ENCODE measurements around the gene ZCCHC24. TPM values are rescaled to one million over a fixed set of nuclear protein-coding genes. Genes with fewer than 3 reads are reported as not detected.

ZCCHC24 gene
- total and polyA plus RNA-seq, 2 donors (not counting 3 experiments of a cell fraction or from before 2014, with no cell fraction given), result 5.2 to 8.4 TPM

GRCh38 chr10:79449181-79450146, 4.0 kb upstream of the ZCCHC24 start:
- peaks cover 11% of the 10 kb centered on the region for H3K4me1 ChIP-seq (ENCODE audit: control insufficient read depth, extremely low read depth, insufficient read depth, low read length)
- H3K9ac ChIP-seq (replicated peaks; ENCODE audit: extremely low read depth, insufficient read depth, low read length), result no peak overlapping the region
- ChIA-PET CTCF (interaction anchor here (0.7 to 1.5 kb wide), 2 partner anchors 18 to 75 kb away, joined by 3 to 8 read pairs; no protein-coding TSS in a partner anchor), POLR2A (no interaction called here)
- dilution Hi-C loops (cut with MboI; ENCODE audit: extremely low pct_ligation_motif_present, low sequenced_read_pairs), result no loop called here
- no peak overlapping the region for H3K4me2 ChIP-seq (ENCODE audit: insufficient read depth, low read length)
- BruUV-seq (replicated peaks), result no TSS peak
- no peaks in the 10 kb centered on the region for H3K9me1 ChIP-seq (replicated peaks; ENCODE audit: control insufficient read depth, extremely low read depth, insufficient read depth, low read length)
- H3K27ac ChIP-seq (ENCODE audit: insufficient read depth, low read depth, low read length), result no peak overlapping the region
- no peaks in the 10 kb centered on the region for H3K9me3 ChIP-seq (replicated peaks; ENCODE audit: control insufficient read depth, insufficient read depth, low read length)
- no peak overlapping the region for H2AFZ ChIP-seq (ENCODE audit: low read depth, low read length)
- H3K4me3 ChIP-seq (replicated peaks in 1 of 3; ENCODE audit: insufficient read depth in 1 of 3, low read depth in 1 of 3, low read length in 3 of 3), result no peak overlapping the region
- H3K27me3 ChIP-seq (ENCODE audit: control insufficient read depth in 2 of 2, insufficient read depth in 2 of 2, low read length in 2 of 2), result peaks cover 7 to 12% of the 10 kb centered on the region in 2 experiments
- TF ChIP-seq, protein P1, sequence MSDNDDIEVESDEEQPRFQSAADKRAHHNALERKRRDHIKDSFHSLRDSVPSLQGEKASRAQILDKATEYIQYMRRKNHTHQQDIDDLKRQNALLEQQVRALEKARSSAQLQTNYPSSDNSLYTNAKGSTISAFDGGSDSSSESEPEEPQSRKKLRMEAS (IDR thresholded peaks at IDR 0.05; ENCODE audit: insufficient read depth, insufficient read length), result no peak
- TF ChIP-seq JUN (IDR thresholded peaks at IDR 0.05; ENCODE audit: borderline replicate concordance, insufficient read depth, insufficient read length, low read depth) (no peak), FOS (IDR thresholded peaks at IDR 0.05; ENCODE audit: borderline replicate concordance, insufficient read depth, low read length) (no peak), MYC (IDR thresholded peaks at IDR 0.05; ENCODE audit: low read depth, low read length) (no peak), POLR2A (IDR thresholded peaks at IDR 0.05; ENCODE audit: low read depth, low read length) (no peak), EZH2 (IDR thresholded peaks at IDR 0.05; ENCODE audit: borderline replicate concordance, low read depth, low read length, severe bottlenecking) (no peak), CTCF (IDR thresholded peaks at IDR 0.05; ENCODE audit: extremely low read depth in 1 of 2, insufficient read depth in 1 of 2, low read depth in 1 of 2, low read length in 2 of 2) (no peak), GATA2 (IDR thresholded peaks at IDR 0.05; ENCODE audit: insufficient read depth, insufficient read length, low read depth, low read length) (no peak), POLR2AphosphoS5 (IDR thresholded peaks at IDR 0.05; ENCODE audit: insufficient read depth, low read depth, low read length) (no peak)
- H3K36me3 ChIP-seq (ENCODE audit: control insufficient read depth in 2 of 2, extremely low read depth in 1 of 2, insufficient read depth in 2 of 2, low read length in 2 of 2), result no peaks in the 10 kb centered on the region
- H3K79me2 ChIP-seq (ENCODE audit: control insufficient read depth, insufficient read depth, low read length), result no peaks in the 10 kb centered on the region
- intact Hi-C loops (cut with micrococcal nuclease), result no loop called here
- FAIRE-seq, result no peak
- H4K20me1 ChIP-seq (replicated peaks; ENCODE audit: control insufficient read depth, extremely low read depth, insufficient read depth, low read length), result no peaks in the 10 kb centered on the region
- no peak for DNase-seq (ENCODE audit: low read depth, low spot score)

All from endothelial cell of umbilical vein (primary cell).